GM10266 (cell line): Measurements from ENCODE around the gene COL19A1.

Source experiments
- DNase-seq: peaks from one replicate; pipeline ENCODE4 v3.0.0; 2012; ENCODE audit errors: extremely low spot score
- TF ChIP-seq, protein P1 (sequence below): IDR thresholded peaks from 2 replicates; pipeline ENCODE4 v1.5.1; 2012; ENCODE audit warnings: mild to moderate bottlenecking, low read depth; ENCODE audit not compliant: control insufficient read depth, insufficient read depth; ENCODE audit errors: missing control alignments

Gene COL19A1

DNA sequence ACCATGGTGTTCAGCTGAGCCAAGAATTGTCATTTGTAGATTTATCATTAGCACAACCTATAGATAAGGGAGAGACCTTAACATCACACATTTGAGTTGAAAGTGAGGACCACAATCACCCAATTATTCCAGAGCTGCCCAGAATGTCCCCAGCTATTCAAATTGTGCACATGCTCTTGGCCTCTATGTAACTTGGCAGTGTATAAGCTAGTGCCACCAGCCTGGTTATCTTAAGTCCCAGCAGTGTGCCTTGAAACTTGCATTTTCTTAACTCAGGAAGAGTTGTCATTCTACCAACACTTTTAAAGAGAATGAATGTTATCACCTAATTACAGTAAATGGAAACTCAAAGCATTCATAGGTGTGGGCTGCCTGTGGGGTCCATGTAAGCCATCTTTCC is 245.4 kb downstream of the COL19A1 start:
- TF ChIP-seq, protein P1, sequence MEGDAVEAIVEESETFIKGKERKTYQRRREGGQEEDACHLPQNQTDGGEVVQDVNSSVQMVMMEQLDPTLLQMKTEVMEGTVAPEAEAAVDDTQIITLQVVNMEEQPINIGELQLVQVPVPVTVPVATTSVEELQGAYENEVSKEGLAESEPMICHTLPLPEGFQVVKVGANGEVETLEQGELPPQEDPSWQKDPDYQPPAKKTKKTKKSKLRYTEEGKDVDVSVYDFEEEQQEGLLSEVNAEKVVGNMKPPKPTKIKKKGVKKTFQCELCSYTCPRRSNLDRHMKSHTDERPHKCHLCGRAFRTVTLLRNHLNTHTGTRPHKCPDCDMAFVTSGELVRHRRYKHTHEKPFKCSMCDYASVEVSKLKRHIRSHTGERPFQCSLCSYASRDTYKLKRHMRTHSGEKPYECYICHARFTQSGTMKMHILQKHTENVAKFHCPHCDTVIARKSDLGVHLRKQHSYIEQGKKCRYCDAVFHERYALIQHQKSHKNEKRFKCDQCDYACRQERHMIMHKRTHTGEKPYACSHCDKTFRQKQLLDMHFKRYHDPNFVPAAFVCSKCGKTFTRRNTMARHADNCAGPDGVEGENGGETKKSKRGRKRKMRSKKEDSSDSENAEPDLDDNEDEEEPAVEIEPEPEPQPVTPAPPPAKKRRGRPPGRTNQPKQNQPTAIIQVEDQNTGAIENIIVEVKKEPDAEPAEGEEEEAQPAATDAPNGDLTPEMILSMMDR: no peak

DNA sequence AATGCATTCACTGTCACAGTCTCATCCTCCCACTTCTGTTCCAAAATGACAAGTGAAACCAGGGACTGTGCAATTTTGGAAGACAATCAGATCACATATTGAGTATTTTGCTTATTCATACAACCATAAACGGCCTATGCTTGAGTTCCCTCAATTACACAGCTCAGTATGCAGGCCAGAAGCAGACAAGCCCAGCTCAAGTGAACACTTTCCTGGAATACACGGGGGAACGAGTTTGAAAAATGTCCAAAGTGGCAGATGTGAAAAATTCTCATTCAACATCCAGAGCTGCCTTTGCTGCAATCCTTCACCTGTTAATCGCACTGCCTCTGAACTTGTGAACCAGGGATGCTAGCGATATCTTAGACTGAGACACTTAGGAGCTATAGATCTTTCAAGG is 246.4 kb downstream of the COL19A1 start:
- no peak for DNase-seq
- TF ChIP-seq, protein P1: no peak

More for the DNA sequence above, 245.4 kb downstream of the COL19A1 start:
- DNase-seq: no peak

DNA sequence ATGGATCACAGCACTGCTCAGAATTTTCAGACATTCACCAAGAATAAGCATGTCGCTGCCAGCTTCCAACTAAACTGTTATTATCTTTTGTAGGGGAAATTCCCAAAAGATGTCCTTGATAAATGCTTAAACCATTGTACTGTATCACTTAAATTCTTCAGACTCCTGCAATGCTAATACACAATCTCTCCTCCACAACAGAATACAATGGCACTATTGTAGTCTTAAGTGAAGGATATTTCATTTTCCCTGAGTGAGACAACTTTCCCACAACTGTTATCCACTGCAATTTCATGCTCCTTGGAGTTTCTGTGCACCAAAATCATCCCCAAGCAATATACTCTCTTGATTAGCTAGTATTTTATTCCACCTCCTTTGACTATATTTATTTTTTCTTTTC is 246.8 kb downstream of the COL19A1 start:
- DNase-seq: no peak
- TF ChIP-seq, protein P1: no peak

DNA sequence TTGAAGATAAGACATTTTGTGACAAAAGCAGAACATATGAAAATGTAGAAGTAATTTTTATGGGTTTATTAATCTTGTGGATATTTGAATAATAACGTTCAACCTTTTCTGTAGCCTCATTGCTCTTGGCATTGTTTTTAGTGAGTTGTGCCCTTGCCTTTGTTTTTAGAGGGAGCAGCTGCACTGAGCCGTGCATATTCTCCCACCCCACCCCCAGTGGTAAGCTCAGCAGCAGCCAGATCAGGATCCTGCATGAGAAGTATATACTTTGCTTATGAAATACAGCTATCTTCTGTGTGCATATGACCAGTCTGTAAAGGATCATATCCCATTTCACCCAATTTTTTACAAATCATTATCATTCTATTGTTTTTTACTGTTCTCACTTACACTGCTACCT is 252.3 kb downstream of the COL19A1 start:
- no peak for DNase-seq
- TF ChIP-seq, protein P1: no peak

DNA sequence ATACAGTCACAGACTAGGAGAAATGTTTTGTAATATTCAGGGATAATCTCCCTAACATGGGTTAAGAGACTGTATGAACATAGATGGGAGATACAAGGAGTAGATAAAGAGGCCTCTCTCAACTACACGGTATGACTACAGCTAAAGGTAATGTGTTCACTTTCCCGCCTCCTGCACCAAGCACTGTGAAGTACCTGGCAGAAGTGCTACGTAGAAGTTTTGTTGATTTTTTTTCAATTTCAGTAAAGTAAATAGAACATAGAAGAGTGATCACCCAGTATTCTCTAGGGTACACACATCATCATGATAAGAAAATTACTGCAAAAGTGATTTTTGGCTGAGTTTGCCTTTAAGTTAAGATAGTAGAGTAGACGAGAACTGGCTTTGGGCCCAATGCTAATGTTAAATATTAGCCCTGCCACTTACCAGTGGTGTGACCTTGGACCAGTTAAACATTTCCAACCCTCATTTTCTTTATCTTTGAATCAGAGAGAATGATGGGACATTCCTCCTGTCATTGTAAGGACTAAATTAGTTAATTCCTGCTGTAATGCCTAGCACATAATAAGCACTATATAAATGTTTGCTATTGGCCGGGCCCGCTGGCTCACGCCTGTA is 253.0 kb downstream of the COL19A1 start:
- TF ChIP-seq, protein P1: no peak
- no peak for DNase-seq

DNA sequence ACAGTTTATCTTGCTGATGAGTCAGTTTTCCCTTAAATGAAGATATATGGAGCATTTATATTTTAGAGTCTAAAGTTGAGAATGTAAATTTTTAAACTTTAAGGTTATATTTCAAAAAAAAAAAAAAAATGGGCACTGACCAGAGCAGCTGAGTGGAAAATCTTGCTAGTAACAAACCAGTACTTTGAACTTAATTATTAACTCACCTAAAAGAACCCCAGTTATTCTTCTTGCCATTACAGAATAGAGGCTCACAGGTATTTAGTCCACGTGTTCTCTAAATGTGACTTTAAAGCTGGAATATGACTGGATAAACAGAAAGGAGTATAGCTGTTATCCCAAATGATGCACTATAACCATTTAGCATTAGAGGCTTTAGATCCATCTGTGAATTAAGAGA is 258.1 kb downstream of the COL19A1 start:
- TF ChIP-seq, protein P1: no peak
- no peak for DNase-seq

DNA sequence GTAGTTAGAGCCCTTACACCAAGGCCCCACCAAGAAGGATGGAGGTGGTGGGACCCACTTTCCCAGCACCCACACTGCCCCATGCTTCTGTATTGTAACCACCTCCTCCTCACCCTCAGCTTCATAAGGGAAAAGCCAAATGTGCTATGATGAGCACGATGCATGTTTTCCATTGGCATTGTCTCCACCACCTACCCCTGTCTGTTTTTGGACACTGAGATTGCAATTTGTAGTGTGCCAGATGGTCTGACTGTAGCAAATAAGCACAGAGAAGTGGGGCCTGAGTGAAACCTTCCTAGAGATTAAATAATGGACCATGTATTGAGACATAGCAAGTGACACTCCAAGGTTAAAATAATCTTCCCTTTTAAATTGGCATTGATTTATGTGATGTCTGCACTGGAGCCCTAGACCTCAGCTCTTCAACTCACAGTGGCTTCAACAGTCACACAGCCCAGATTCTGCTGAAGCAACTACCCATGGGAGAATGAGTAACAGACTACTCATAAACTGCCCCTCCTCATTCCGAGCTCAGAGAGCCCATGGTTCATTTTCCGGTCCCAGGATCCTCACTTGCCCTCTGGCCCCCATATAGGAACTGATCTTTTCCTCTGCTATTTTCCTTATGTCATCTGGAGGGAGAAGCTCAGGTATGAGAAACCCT is 258.7 kb downstream of the COL19A1 start:
- DNase-seq: no peak
- TF ChIP-seq, protein P1: no peak
